HG03342 (cell line): ENCODE measurements around the gene ADAR.
"Not testable (repeated sequence)": the region's sequence is repeated elsewhere in the genome, so short reads cannot be mapped to it uniquely, and the experiment has no call there.

Experiments
- ATAC-seq: cut with Tn5 transposase; IDR thresholded peaks from one replicate; pipeline ENCODE4 v1.9.1; 2021; ENCODE audit warnings: mild to moderate bottlenecking, moderate library complexity; ENCODE audit not compliant: unreplicated experiment

The ADAR gene, protein sequence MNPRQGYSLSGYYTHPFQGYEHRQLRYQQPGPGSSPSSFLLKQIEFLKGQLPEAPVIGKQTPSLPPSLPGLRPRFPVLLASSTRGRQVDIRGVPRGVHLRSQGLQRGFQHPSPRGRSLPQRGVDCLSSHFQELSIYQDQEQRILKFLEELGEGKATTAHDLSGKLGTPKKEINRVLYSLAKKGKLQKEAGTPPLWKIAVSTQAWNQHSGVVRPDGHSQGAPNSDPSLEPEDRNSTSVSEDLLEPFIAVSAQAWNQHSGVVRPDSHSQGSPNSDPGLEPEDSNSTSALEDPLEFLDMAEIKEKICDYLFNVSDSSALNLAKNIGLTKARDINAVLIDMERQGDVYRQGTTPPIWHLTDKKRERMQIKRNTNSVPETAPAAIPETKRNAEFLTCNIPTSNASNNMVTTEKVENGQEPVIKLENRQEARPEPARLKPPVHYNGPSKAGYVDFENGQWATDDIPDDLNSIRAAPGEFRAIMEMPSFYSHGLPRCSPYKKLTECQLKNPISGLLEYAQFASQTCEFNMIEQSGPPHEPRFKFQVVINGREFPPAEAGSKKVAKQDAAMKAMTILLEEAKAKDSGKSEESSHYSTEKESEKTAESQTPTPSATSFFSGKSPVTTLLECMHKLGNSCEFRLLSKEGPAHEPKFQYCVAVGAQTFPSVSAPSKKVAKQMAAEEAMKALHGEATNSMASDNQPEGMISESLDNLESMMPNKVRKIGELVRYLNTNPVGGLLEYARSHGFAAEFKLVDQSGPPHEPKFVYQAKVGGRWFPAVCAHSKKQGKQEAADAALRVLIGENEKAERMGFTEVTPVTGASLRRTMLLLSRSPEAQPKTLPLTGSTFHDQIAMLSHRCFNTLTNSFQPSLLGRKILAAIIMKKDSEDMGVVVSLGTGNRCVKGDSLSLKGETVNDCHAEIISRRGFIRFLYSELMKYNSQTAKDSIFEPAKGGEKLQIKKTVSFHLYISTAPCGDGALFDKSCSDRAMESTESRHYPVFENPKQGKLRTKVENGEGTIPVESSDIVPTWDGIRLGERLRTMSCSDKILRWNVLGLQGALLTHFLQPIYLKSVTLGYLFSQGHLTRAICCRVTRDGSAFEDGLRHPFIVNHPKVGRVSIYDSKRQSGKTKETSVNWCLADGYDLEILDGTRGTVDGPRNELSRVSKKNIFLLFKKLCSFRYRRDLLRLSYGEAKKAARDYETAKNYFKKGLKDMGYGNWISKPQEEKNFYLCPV

GRCh38 chr1:154607609-154608396, at the start of gene ADAR:
ADAR (minus strand) TSS chr1:154608186; CDS start chr1:154608006, 180 bp downstream.
- ATAC-seq = peak; percentile 65

GRCh38 chr1:154657556-154657955, 49.6 kb upstream of the ADAR start:
- ATAC-seq = no peak

DNA sequence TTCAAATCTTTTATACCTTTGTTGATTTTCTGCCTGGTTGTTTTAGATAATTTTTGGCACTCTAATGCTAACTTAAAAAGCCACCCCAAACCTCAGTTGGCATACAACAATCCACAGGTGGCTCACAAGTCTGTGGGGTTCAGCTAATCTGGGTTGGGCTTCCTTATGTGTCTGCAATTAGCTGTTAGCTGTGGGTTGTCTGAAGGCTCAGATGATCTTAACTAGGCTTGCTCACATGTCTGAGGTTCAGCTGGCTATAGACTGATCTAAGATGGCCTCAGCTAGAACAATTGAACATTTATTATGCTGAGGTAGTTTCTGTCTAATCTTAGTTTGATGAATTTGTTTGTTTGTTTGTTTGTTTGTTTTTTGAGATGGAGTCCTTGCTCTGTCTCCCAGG, 44.9 kb upstream of the ADAR start:
- no peak for ATAC-seq

DNA sequence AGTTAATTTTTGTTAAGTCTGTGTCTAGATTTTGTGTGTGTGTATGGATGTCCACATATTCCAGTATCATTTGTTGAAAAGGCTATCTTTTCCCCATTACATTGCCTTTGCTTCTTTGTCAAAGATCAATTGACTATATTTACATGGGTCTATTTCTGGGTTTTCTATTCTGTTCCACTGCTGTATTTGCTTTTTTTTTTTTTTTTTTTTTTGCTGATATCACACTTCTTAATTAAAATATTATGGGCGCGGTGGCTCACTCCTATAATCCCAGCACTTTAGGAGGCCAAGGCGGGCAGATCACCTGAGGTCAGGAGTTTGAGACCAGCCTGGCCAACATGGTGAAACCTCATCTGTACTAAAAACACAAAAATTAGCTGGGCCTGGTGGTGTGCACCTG, 36.7 kb upstream of the ADAR start:
- not testable (repeated sequence) for ATAC-seq

GRCh38 chr1:154641534-154641933, 33.5 kb upstream of the ADAR start:
- no peak for ATAC-seq

GRCh38 chr1:154639876-154640275, 31.9 kb upstream of the ADAR start:
- no peak for ATAC-seq

GRCh38 chr1:154635171-154635570, 27.2 kb upstream of the ADAR start:
- ATAC-seq = no peak

DNA sequence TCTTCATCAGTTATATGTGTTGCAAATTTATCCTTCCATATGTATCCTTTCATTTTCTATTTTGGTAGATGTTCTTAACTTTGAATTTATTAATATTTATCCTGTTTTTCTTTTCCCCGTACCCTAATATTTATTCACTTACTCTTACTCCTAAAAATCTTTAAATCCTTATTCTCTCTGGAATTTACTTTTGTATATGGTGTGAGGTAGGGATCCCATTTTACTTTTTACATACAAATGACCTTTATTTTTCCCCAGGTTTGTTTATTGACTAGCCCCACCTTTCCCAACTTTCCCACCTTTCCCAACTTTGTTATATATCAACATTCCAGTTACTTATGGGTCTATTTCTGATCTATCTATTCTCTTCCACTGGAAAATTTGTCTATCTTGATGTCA, 21.7 kb upstream of the ADAR start:
- ATAC-seq = no peak

DNA sequence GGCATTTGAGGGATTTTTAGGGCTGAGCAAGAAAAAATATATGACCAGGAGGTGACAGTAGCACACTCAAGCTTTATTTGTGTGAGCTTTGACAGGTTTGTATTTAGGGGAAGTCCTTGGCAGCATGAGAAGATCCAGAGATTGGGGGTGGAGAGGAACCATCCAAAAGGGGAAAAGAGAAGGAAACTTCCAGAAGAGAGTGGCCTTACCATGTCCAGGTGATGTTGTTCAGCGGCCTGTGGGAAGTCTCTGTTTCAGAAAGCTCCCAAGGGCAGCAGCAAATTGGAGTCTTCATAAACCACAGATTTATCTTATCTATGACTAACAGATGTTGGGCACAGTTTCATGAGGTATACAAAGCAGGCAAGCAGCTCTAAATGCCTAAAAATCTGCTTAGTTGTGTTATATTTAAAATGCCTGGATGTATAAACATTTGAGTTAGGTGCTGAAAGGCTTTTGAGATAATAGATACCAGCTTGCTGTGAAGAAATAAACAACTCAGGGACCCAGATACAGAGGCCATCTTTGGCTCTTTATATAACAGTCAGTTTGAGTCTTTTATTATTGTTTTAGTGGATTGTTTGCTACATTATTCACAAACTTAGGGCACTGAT, 21.2 kb upstream of the ADAR start:
- ATAC-seq = no peak

DNA sequence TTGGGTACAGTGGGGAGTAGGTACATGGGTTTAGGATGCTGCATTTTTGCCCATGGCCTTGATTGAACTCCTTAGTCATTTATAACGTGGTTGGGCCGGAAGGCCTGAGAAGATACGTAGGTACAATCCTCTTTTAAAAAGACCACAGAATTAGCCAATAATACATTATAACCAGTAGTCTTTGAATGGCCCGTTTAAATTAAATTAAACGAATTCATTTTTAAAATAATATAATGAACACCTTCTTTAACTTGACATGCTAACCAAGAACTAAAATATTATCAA, 20.1 kb upstream of the ADAR start:
- ATAC-seq = peak; percentile 15

DNA sequence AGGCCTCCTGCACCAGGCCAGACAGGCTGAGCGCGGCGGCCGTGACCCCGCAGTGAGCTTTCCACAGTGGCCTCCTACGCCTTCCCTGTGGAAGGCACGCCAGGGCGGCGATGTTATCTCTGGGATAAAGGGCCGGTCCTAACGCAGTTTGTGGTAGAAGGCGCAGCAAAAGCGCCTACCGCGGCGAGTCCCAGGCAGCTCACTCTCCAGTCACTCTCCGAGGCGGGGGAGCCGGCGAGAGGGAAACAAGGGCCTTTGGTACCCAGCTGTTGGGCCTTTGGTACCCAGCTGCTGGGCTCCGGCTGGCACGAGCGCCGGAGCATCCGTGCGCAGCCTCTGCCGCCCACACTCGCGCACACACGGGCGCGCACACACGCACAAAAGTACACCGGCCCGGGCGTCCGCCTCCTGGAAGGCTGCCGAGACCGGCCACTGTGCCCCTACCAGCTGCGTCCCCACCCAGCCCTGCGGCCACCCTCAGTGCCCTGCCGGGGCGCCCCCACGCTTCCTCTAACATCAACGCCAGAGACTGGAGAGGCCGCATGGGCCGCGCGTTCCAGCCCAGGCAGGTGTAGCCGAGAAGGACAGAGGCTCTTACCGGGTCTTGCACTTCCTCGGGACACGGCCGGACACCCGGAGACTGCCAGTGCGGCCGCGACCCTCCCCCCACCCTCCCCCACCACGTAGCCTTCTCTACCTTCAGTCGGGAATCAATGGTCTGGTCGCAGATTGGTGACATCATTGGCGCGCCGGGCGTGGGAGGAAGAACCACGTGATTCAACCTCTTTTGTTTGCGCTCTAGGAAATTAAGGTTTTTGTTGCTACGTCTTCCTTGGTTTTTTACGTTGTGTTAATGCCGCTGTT, 19.5 kb upstream of the ADAR start:
- ATAC-seq = peak; percentile 48

- ATAC-seq = peak; percentile 18
Observed at GRCh38 chr1:154626456-154627256, 18.7 kb upstream of the ADAR start.

DNA sequence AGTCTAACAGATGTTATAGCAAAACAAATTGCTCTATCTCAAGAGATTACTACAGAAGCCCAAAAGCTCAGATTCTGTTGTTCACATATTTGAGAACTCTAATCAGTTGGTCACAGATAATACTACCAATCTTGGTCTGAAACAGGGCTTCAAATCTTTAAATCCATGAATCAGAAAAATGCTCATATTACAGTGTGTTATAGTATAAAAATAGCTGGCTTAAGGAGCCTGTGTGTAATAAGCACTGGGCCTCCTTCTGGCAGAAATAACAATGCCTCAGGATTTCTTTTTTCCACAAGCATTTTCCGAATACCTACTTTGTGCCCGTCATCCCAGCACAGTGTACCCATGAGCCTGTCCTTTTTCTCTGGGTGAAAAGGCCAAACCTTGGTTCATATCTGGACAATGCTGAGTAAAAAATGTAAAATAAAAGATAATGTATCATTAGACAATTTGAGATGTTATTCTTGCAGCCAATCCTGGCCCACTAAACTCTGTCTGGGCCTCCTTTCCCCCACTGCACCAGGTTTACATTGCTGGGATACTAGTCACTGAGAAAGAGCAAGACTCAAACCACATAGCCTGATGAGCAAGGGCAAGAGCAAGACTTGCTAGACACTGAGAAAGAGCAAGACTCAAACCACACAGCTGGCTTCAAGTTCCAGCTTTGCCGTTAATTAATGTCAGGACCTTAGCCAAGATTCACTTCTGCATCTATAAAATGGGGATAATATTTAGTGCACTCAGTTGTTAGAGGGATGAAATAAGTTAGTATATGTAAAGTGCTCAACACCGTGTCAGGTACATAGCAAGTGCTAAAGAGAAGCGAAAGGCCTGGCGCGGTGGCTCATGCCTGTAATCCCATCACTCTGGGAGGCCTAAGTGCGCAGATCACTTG, 17.0 kb upstream of the ADAR start:
- ATAC-seq = no peak

DNA sequence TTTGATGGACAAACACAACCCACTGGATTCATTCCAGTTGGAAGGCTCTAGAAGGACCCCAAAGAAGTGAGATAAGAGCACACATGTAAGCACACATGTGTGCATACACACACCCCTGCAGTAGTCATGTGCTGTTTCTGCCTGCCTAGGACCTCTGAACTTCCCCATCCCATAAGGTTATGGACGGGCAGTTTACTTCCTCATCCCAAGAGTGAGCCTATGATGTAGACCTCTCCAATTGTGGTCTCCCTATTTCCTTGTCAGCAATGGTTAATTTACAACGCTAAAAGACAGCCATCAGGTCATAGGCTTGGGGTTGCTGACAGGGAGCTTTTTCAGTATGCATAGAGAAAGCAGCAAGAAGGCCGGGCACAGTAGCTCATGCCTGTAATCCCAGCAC, 15.4 kb upstream of the ADAR start:
- no peak for ATAC-seq

GRCh38 chr1:154622503-154623039, 14.6 kb upstream of the ADAR start:
- no peak for ATAC-seq

- no peak for ATAC-seq
Observed at GRCh38 chr1:154621875-154622274, 13.9 kb upstream of the ADAR start.

DNA sequence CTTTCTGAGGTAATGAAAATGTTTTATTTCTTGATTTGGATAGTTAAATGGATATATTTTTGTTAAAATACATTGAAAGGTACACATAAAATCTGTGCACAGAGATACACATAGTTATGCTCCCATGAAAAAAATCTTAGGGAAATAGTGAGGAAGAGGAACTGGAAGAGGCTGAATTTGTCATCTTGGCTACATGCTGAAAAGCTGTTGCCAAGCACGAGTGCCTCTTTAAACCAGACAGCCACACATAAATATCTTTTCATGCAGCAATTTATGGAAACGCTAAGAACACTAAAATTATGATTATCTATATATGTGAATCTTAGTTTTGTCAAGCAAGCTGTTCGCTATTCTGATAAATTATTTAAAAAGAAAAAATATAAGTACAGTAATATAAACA, 12.8 kb upstream of the ADAR start:
- ATAC-seq = no peak
